Astrocyte (in vitro differentiated cells and primary cell): ENCODE results near the gene NEAT1. TPM values are rescaled to one million over a fixed set of nuclear protein-coding genes. Genes with fewer than 3 reads are reported as not detected.

Source experiments
- DNase-seq: peaks from one replicate; pipeline ENCODE4 v3.0.0-alpha.2; 2010; ENCODE audit warnings: low read depth
- FAIRE-seq: peaks from 2 replicates; lab custom pipeline; 2011; peaks lifted over from hg19 to GRCh38; lab: Jason Lieb, UNC
- H2AFZ ChIP-seq: 2 replicates; pipeline ENCODE4 v1.6.0; 2012; ENCODE audit warnings: low read depth, low read length, inconsistent platforms
- H3K27ac ChIP-seq: 2 replicates; pipeline ENCODE4 v1.5.1; 2011; ENCODE audit warnings: low read depth, low read length, inconsistent platforms
- H3K27me3 ChIP-seq: 2 replicates; pipeline ENCODE4 v1.6.0; 2011; ENCODE audit warnings: low read length, inconsistent platforms; ENCODE audit not compliant: insufficient read depth
- H3K36me3 ChIP-seq: 2 replicates; pipeline ENCODE4 v1.5.1; 2011; ENCODE audit warnings: low read length, inconsistent platforms; ENCODE audit not compliant: insufficient read depth
- H3K4me1 ChIP-seq: 2 replicates; pipeline ENCODE4 v1.5.1; 2011; ENCODE audit warnings: low read length, inconsistent platforms; ENCODE audit not compliant: insufficient read depth
- H3K4me2 ChIP-seq: 2 replicates; pipeline ENCODE4 v1.6.0; 2012; ENCODE audit warnings: low read length, inconsistent platforms
- H3K4me3 ChIP-seq: 2 replicates; pipeline ENCODE4 v1.5.1; 2011; ENCODE audit warnings: low read depth, mild to moderate bottlenecking, low read length, inconsistent platforms; ENCODE audit not compliant: insufficient read depth
- H3K79me2 ChIP-seq: 2 replicates; pipeline ENCODE4 v1.6.0; 2012; ENCODE audit warnings: mild to moderate bottlenecking, low read length, inconsistent platforms; ENCODE audit not compliant: insufficient read depth
- H3K9ac ChIP-seq: 2 replicates; pipeline ENCODE4 v1.6.0; 2012; ENCODE audit warnings: mild to moderate bottlenecking, low read length, inconsistent platforms
- H3K9me3 ChIP-seq: 2 replicates; pipeline ENCODE4 v1.5.1; 2012; ENCODE audit warnings: low read depth, mild to moderate bottlenecking, low read length, inconsistent platforms; ENCODE audit not compliant: insufficient read depth
- H4K20me1 ChIP-seq: 2 replicates; pipeline ENCODE4 v1.6.0; 2012; ENCODE audit warnings: low read length, inconsistent platforms; ENCODE audit not compliant: insufficient read depth
- H3K27ac Mint-ChIP-seq: one replicate; pipeline ENCODE4 v1.8.0; 2021; ENCODE audit warnings: mild to moderate bottlenecking, mixed read lengths; ENCODE audit not compliant: unreplicated experiment
- H3K27me3 Mint-ChIP-seq: one replicate; pipeline ENCODE4 v1.8.0; 2021; ENCODE audit warnings: low read depth, mixed read lengths; ENCODE audit not compliant: unreplicated experiment
- H3K36me3 Mint-ChIP-seq: one replicate; pipeline ENCODE4 v1.8.0; 2021; ENCODE audit warnings: low read depth, mixed read lengths; ENCODE audit not compliant: unreplicated experiment
- H3K4me1 Mint-ChIP-seq: one replicate; pipeline ENCODE4 v1.8.0; 2021; ENCODE audit warnings: low read depth, mixed read lengths; ENCODE audit not compliant: unreplicated experiment
- H3K4me3 Mint-ChIP-seq: one replicate; pipeline ENCODE4 v1.8.0; 2021; ENCODE audit warnings: mild to moderate bottlenecking, moderate library complexity, mixed read lengths; ENCODE audit not compliant: unreplicated experiment
- H3K9me3 Mint-ChIP-seq: one replicate; pipeline ENCODE4 v1.8.0; 2021; ENCODE audit warnings: mild to moderate bottlenecking, mixed read lengths; ENCODE audit not compliant: unreplicated experiment
- EZH2 ChIP-seq: IDR thresholded peaks from 2 replicates; pipeline ENCODE4 v1.6.1; 2012; ENCODE audit warnings: mild to moderate bottlenecking, low read length, inconsistent platforms; ENCODE audit not compliant: insufficient read depth
- total RNA-seq: library from RNA; stranded (reverse); gene quantifications from 2 replicates; pipeline ENCODE4 v1.2.1, GENCODE V29; 2021
- TF ChIP-seq, protein P1 (sequence below): IDR thresholded peaks from 2 replicates; pipeline ENCODE4 v1.5.1; 2011; ENCODE audit warnings: low read depth, mild to moderate bottlenecking, inconsistent platforms, low read length, moderate library complexity; ENCODE audit not compliant: insufficient read depth

Gene NEAT1
- total RNA-seq, 1 donor from 2014 or later = 317 TPM

DNA sequence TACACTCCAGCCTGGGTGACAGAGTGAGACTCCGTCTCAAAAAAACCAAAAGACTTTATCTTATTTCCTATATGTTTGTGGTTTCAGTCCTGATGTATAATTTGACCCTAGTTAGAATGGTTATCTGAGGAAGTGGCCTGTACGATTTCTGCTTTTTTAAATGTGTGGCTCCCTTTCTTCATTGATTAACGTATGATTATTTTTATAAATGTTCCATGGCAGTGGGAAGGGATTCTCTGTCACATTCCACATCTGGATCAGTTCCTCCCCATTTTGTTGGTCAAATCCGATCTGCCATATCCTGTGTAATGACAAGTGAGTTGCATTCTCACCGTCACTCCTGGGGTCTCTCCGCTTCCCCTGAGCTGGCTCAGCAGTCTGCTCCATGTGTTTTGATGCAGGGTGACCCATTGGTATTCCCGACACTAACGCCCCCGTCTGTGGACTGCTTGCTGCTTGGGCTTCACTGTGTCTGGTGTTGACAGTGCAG, 20.3 kb downstream of the NEAT1 start:
- Mint-ChIP-seq H3K36me3 (peaks cover 11% of the 10 kb centered on the region), H3K4me1 (peaks cover 36% of the 10 kb centered on the region), H3K4me3 (no peak overlapping the region), H3K27me3 (no peaks in the 10 kb centered on the region), H3K27ac (peak overlapping the region; percentile 68), H3K9me3 (no peaks in the 10 kb centered on the region)
- FAIRE-seq (no peak), DNase-seq (peak; percentile 30)
- TF ChIP-seq EZH2 = no peak
- TF ChIP-seq, protein P1, sequence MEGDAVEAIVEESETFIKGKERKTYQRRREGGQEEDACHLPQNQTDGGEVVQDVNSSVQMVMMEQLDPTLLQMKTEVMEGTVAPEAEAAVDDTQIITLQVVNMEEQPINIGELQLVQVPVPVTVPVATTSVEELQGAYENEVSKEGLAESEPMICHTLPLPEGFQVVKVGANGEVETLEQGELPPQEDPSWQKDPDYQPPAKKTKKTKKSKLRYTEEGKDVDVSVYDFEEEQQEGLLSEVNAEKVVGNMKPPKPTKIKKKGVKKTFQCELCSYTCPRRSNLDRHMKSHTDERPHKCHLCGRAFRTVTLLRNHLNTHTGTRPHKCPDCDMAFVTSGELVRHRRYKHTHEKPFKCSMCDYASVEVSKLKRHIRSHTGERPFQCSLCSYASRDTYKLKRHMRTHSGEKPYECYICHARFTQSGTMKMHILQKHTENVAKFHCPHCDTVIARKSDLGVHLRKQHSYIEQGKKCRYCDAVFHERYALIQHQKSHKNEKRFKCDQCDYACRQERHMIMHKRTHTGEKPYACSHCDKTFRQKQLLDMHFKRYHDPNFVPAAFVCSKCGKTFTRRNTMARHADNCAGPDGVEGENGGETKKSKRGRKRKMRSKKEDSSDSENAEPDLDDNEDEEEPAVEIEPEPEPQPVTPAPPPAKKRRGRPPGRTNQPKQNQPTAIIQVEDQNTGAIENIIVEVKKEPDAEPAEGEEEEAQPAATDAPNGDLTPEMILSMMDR = no peak
- peaks cover 1% of the 10 kb centered on the region for H3K4me1 ChIP-seq
- H3K9me3 ChIP-seq = no peaks in the 10 kb centered on the region
- H4K20me1 ChIP-seq = peaks cover 93% of the 10 kb centered on the region
- H3K79me2 ChIP-seq = peaks cover 60% of the 10 kb centered on the region
- no peak overlapping the region for H3K4me3 ChIP-seq
- no peak overlapping the region for H3K27ac ChIP-seq
- H3K4me2 ChIP-seq = no peak overlapping the region
- H3K27me3 ChIP-seq = no peaks in the 10 kb centered on the region
- peaks cover 26% of the 10 kb centered on the region for H3K36me3 ChIP-seq
- peak overlapping the region; percentile 19 for H3K9ac ChIP-seq
- no peak overlapping the region for H2AFZ ChIP-seq

DNA sequence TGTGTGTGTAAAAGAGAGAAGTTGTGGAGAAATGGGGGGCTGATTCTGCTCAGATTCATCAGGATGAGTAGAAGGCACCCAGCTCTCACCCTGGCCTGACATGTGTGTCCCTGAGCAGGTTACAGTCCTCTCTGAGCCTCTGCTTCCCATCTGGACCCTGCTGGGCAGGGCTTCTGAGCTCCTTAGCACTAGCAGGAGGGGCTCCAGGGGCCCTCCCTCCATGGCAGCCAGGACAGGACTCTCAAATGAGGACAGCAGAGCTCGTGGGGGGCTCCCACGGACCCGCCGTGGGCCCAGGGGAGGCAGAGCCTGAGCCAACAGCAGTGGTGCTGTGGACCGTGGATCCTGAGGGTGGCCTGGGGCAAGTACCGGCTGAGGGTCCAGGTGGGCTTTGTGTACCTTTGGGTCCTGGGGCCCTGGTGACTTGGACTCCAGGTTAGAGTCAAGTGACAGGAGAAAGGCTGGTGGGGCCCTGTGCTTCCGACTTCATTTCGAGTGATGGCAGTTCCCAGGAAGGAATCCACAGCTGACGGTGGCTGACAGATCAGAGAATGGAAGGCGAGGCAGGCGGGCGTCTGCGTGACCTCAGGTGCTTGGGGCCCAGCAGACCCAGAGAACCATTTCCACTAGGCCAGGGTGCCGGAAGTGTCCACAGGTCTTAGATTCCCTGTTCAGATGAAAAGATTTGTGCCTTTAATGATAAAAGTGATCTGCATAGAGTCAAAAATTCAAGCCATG, 21.9 kb downstream of the NEAT1 start:
- peak overlapping the region; percentile 3 for H3K27ac ChIP-seq

More for the DNA sequence above, 21.9 kb downstream of the NEAT1 start:
- Mint-ChIP-seq H3K27me3 (no peaks in the 10 kb centered on the region), H3K9me3 (no peaks in the 10 kb centered on the region), H3K4me1 (peaks cover 44% of the 10 kb centered on the region), H3K4me3 (no peak overlapping the region), H3K36me3 (peaks cover 11% of the 10 kb centered on the region), H3K27ac (peak overlapping the region; percentile 86)
- TF ChIP-seq, protein P1 = no peak
- no peak for TF ChIP-seq EZH2
- H3K9me3 ChIP-seq = no peaks in the 10 kb centered on the region
- H3K9ac ChIP-seq = peak overlapping the region; percentile 19
- H3K4me2 ChIP-seq = no peak overlapping the region
- peaks cover 77% of the 10 kb centered on the region for H4K20me1 ChIP-seq
- H3K36me3 ChIP-seq = peaks cover 16% of the 10 kb centered on the region
- DNase-seq = no peak
- no peak overlapping the region for H2AFZ ChIP-seq
- FAIRE-seq = no peak
- no peak overlapping the region for H3K4me3 ChIP-seq
- peaks cover 44% of the 10 kb centered on the region for H3K79me2 ChIP-seq
- H3K27me3 ChIP-seq = no peaks in the 10 kb centered on the region
- H3K4me1 ChIP-seq = no peaks in the 10 kb centered on the region
